ENCODE data around the gene FBXW12. TPM values are rescaled to one million over a fixed set of nuclear protein-coding genes. Genes with fewer than 3 reads are reported as not detected.

The FBXW12 gene
- total RNA-seq, 1 experiment from 2014 or later = 0.74 TPM

DNA sequence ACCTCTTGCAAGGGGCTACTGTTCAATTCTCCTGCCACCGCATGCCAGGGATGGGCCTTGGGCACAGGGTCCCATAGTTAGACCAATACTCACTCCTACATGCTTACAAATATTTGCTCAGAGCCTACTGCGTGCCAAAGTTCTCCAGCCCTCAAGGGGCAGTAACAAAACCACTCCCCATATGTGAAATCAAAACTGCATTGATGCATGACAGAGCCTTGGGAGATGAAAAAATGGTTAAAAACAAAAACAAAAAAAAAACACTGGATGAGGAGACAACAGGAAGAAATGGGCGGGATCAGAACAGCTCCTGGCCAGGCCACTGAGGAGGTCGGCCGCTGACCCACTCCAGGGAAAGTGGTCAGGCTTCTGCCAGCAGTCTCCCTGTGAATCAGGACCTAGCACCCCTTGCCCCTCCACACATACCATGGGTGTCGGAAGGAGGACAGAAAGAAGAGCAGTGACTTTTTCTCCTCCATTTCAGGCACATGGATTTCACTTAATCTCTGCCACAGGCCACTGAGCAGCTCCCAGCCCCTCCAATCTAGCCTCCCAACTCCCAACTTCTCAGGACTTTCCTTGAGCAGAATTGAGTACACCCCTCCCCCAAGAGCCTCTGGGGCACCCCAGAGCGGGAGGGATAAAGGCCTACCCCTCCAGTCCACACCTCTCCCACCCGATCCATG is 55.1 kb downstream of the FBXW12 start:
- H3K79me2 ChIP-seq (ENCODE audit: insufficient read depth, low read length) = peaks cover 35% of the 10 kb centered on the region; the same call in 1 of the 2 replicates
- peak overlapping the region; percentile 65 for H3K4me2 ChIP-seq (ENCODE audit: insufficient read depth, insufficient read length, low read length)
- H3K4me1 Mint-ChIP-seq = peaks cover 47 to 52% of the 10 kb centered on the region in 2 experiments

More for the DNA sequence above, 55.1 kb downstream of the FBXW12 start:
- Histone ChIP-seq H3K4me1 (ENCODE audit: insufficient read depth, low read length) (peaks cover 13% of the 10 kb centered on the region; the same call in 1 of the 2 replicates), H3K18ac (ENCODE audit: insufficient read length, low read depth, low read length) (no peak overlapping the region), H4K20me1 (ENCODE audit: control insufficient read depth, insufficient read depth, insufficient read length) (no peaks in the 10 kb centered on the region), H4K8ac (replicated peaks; ENCODE audit: insufficient read length, low read depth, low read length) (no peak overlapping the region), H4K5ac (ENCODE audit: insufficient read length, low read depth, low read length) (no peak overlapping the region), H3K4ac (ENCODE audit: low read depth, low read length) (no peak overlapping the region), H3K56ac (ENCODE audit: insufficient read length, low read depth, low read length) (no peak overlapping the region), H2AFZ (ENCODE audit: low read length) (no peak overlapping the region), H2BK5ac (ENCODE audit: insufficient read length, low read length) (no peak overlapping the region), H3K23me2 (ENCODE audit: insufficient read length, low read depth, low read length, poor library complexity, severe bottlenecking) (peaks cover 13% of the 10 kb centered on the region), H2BK15ac (ENCODE audit: low read depth, low read length) (no peak overlapping the region), H4K91ac (ENCODE audit: insufficient read length, low read depth, low read length) (no peak overlapping the region), H3K9me3 (ENCODE audit: control insufficient read depth, low read depth, low read length) (no peaks in the 10 kb centered on the region), H2BK12ac (ENCODE audit: insufficient read length, low read depth, low read length) (no peak overlapping the region), H2BK120ac (ENCODE audit: low read depth, low read length, poor library complexity, severe bottlenecking) (no peak overlapping the region), H3K23ac (ENCODE audit: insufficient read length, low read depth, low read length) (no peak overlapping the region), H2BK20ac (ENCODE audit: low read depth, low read length, poor library complexity, severe bottlenecking) (no peak overlapping the region), H3K27ac (ENCODE audit: insufficient read length, low read depth, low read length) (no peak overlapping the region), H3K27me3 (ENCODE audit: insufficient read depth, low read length) (no peaks in the 10 kb centered on the region), H3K14ac (ENCODE audit: insufficient read depth, low read length) (no peak overlapping the region), H3K79me1 (ENCODE audit: insufficient read depth, low read depth, low read length, poor library complexity, severe bottlenecking) (no peaks in the 10 kb centered on the region), H3K9ac (ENCODE audit: extremely low read depth, insufficient read length, low read length) (no peak overlapping the region), H3T11ph (ENCODE audit: low read length) (no peak overlapping the region), H2AK5ac (ENCODE audit: insufficient read length, low read length) (no peak overlapping the region)
- no CpG with 5 or more reads among the region's 8 CpGs for WGBS (ENCODE audit: extremely low coverage, insufficient read length, low lambda C conversion rate)
- H3K36me3 Mint-ChIP-seq (ENCODE audit: insufficient read depth in 1 of 3, low read depth in 3 of 3) = peaks cover 10 to 36% (median 30%) of the 10 kb centered on the region in 3 experiments; a peak in 6 of 7 replicates
- H3K9me3 Mint-ChIP-seq = no peaks in the 10 kb centered on the region
- no peaks in the 10 kb centered on the region for H3K27me3 Mint-ChIP-seq (ENCODE audit: low read depth)
- H3K27ac Mint-ChIP-seq = peak overlapping the region; percentile 50 to 97 (median 93)
- TF ChIP-seq, protein P1, sequence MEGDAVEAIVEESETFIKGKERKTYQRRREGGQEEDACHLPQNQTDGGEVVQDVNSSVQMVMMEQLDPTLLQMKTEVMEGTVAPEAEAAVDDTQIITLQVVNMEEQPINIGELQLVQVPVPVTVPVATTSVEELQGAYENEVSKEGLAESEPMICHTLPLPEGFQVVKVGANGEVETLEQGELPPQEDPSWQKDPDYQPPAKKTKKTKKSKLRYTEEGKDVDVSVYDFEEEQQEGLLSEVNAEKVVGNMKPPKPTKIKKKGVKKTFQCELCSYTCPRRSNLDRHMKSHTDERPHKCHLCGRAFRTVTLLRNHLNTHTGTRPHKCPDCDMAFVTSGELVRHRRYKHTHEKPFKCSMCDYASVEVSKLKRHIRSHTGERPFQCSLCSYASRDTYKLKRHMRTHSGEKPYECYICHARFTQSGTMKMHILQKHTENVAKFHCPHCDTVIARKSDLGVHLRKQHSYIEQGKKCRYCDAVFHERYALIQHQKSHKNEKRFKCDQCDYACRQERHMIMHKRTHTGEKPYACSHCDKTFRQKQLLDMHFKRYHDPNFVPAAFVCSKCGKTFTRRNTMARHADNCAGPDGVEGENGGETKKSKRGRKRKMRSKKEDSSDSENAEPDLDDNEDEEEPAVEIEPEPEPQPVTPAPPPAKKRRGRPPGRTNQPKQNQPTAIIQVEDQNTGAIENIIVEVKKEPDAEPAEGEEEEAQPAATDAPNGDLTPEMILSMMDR (conservative IDR thresholded peaks at IDR 0.05) = no peak
- H3K4me3 Mint-ChIP-seq = peak overlapping the region; percentile 83 to 89
- DNase-seq = no peak
